Stimulated activated naive B cell treated with anti-CD40 and anti-IgM and Interleukin-4, amounts not matched to agents 10 μg/mL and 1 μg/mL and 100 μg/mL, for 72 hours (primary cell): Measurements from ENCODE around the gene ZNF655.
A peak's percentile ranks its signal among the peaks of the same experiment; 100 is the strongest.
"Not testable (repeated sequence)": the region's sequence is repeated elsewhere in the genome, so short reads cannot be mapped to it uniquely, and the experiment has no call there.

Experiments used
- ATAC-seq, 2 donors: fragments of 150-1000 bp; cut with Tn5 transposase; replicated peaks; 2 replicates each; pipeline ENCODE4 v1.10.0; 2021; ENCODE audit warnings: moderate library complexity in 1 of 2
- DNase-seq: peaks from one replicate; pipeline ENCODE4 v3.0.0; 2021
- H3K27ac Mint-ChIP-seq: one replicate; pipeline ENCODE4 v1.8.0; 2022; ENCODE audit warnings: mild to moderate bottlenecking, mixed read lengths
- H3K27me3 Mint-ChIP-seq, 2 donors: one replicate each; pipeline ENCODE4 v1.8.0; 2022; ENCODE audit warnings: mixed read lengths in 2 of 2
- H3K36me3 Mint-ChIP-seq, 2 donors: one replicate each; pipeline ENCODE4 v1.8.0; 2022; ENCODE audit warnings: mixed read lengths in 2 of 2, mild to moderate bottlenecking in 1 of 2
- H3K4me1 Mint-ChIP-seq, 2 donors: one replicate each; pipeline ENCODE4 v1.8.0; 2022; ENCODE audit warnings: mixed read lengths in 2 of 2, mild to moderate bottlenecking in 1 of 2
- H3K4me3 Mint-ChIP-seq, 2 donors: one replicate each; pipeline ENCODE4 v1.8.0; 2022; ENCODE audit warnings: mild to moderate bottlenecking in 2 of 2, mixed read lengths in 2 of 2, moderate library complexity in 1 of 2
- H3K9me3 Mint-ChIP-seq, 2 donors: one replicate each; pipeline ENCODE4 v1.8.0; 2022; ENCODE audit warnings: mixed read lengths in 2 of 2, mild to moderate bottlenecking in 1 of 2

The ZNF655 gene

GRCh38 chr7:99558306-99559174, at the start of gene ZNF655:
Gene ZNF655, plus strand, starts transcription at chr7:99558642. Its CDS starts 1,918 bp downstream, at chr7:99560560.
- Mint-ChIP-seq H3K4me1 (peaks cover 35 to 47% of the 10 kb centered on the region in 2 donors), H3K4me3 (peak within 1 kb of the TSS; percentile 94 to 100), H3K27ac (peak within 1 kb of the TSS; percentile 99), H3K9me3 (no peaks in the 10 kb centered on the region), H3K27me3 (no peaks in the 10 kb centered on the region), H3K36me3 (peaks cover 42 to 43% of the 10 kb centered on the region in 2 donors)
- ATAC-seq = peak; percentile 88 to 90
- DNase-seq = peak; percentile 83

GRCh38 chr7:99514050-99514449, 44.4 kb upstream of the ZNF655 start:
- H3K4me1 Mint-ChIP-seq = peaks cover 7 to 9% of the 10 kb centered on the region in 2 donors
- H3K27me3 Mint-ChIP-seq = no peaks in the 10 kb centered on the region
- no peak overlapping the region for H3K27ac Mint-ChIP-seq
- H3K9me3 Mint-ChIP-seq = no peaks in the 10 kb centered on the region
- ATAC-seq = no peak
- H3K4me3 Mint-ChIP-seq = no peak overlapping the region
- DNase-seq = no peak
- peaks cover 36 to 39% of the 10 kb centered on the region in 2 donors for H3K36me3 Mint-ChIP-seq

- H3K9me3 Mint-ChIP-seq = no peaks in the 10 kb centered on the region
- H3K36me3 Mint-ChIP-seq = peaks cover 36 to 50% of the 10 kb centered on the region in 2 donors
- ATAC-seq = no peak
- H3K4me1 Mint-ChIP-seq = peaks cover under 1 to 4% of the 10 kb centered on the region in 2 donors
- H3K27me3 Mint-ChIP-seq = no peaks in the 10 kb centered on the region
- no peak overlapping the region for H3K4me3 Mint-ChIP-seq
- DNase-seq = no peak
- H3K27ac Mint-ChIP-seq = no peak overlapping the region
Observed at GRCh38 chr7:99521399-99521798, 37.0 kb upstream of the ZNF655 start.

- Mint-ChIP-seq H3K9me3 (peaks cover 8 to 11% of the 10 kb centered on the region in 2 donors), H3K36me3 (peaks cover 52 to 66% of the 10 kb centered on the region in 2 donors), H3K4me3 (no peak overlapping the region), H3K27ac (no peak overlapping the region), H3K27me3 (no peaks in the 10 kb centered on the region), H3K4me1 (peaks cover 0 to 2% of the 10 kb centered on the region in 2 donors)
- ATAC-seq (no peak), DNase-seq (no peak)
Observed at GRCh38 chr7:99525713-99526440, 32.6 kb upstream of the ZNF655 start.

- Mint-ChIP-seq H3K4me1 (no peaks in the 10 kb centered on the region), H3K27me3 (no peaks in the 10 kb centered on the region), H3K27ac (no peak overlapping the region), H3K9me3 (peaks cover 21 to 30% of the 10 kb centered on the region in 2 donors), H3K4me3 (no peak overlapping the region), H3K36me3 (peaks cover 60 to 70% of the 10 kb centered on the region in 2 donors)
- no peak for ATAC-seq
- no peak for DNase-seq
Observed at GRCh38 chr7:99531354-99531765, 27.1 kb upstream of the ZNF655 start.

- H3K36me3 Mint-ChIP-seq = peaks cover 38% of the 10 kb centered on the region in 2 donors
- peaks cover 22 to 26% of the 10 kb centered on the region in 2 donors for H3K9me3 Mint-ChIP-seq
- no peak overlapping the region for H3K4me3 Mint-ChIP-seq
- H3K27me3 Mint-ChIP-seq = no peaks in the 10 kb centered on the region
- no peak for DNase-seq
- H3K27ac Mint-ChIP-seq = no peak overlapping the region
- no peak for ATAC-seq
- H3K4me1 Mint-ChIP-seq = no peaks in the 10 kb centered on the region
Observed at GRCh38 chr7:99535667-99536066, 22.8 kb upstream of the ZNF655 start.

GRCh38 chr7:99539213-99539811, 19.1 kb upstream of the ZNF655 start:
- no peaks in the 10 kb centered on the region for H3K27me3 Mint-ChIP-seq
- peaks cover 0 to 5% of the 10 kb centered on the region in 2 donors for H3K4me1 Mint-ChIP-seq
- no peak overlapping the region for H3K4me3 Mint-ChIP-seq
- no peak for DNase-seq
- H3K36me3 Mint-ChIP-seq = peaks cover 19 to 30% of the 10 kb centered on the region in 2 donors
- no peak overlapping the region for H3K27ac Mint-ChIP-seq
- ATAC-seq = no peak
- peaks cover 12 to 17% of the 10 kb centered on the region in 2 donors for H3K9me3 Mint-ChIP-seq

- DNase-seq = no peak
- Mint-ChIP-seq H3K4me1 (peaks cover 0 to 5% of the 10 kb centered on the region in 2 donors), H3K27ac (no peak overlapping the region), H3K4me3 (no peak overlapping the region), H3K36me3 (peaks cover 23 to 35% of the 10 kb centered on the region in 2 donors), H3K9me3 (peaks cover 15 to 17% of the 10 kb centered on the region in 2 donors), H3K27me3 (no peaks in the 10 kb centered on the region)
- ATAC-seq = no peak
Observed at GRCh38 chr7:99540542-99540941, 17.9 kb upstream of the ZNF655 start.

- peaks cover 0 to 5% of the 10 kb centered on the region in 2 donors for H3K4me1 Mint-ChIP-seq
- H3K4me3 Mint-ChIP-seq = no peak overlapping the region
- H3K27me3 Mint-ChIP-seq = no peaks in the 10 kb centered on the region
- ATAC-seq = no peak
- peaks cover 23 to 35% of the 10 kb centered on the region in 2 donors for H3K36me3 Mint-ChIP-seq
- H3K9me3 Mint-ChIP-seq = peaks cover 15 to 17% of the 10 kb centered on the region in 2 donors
- no peak for DNase-seq
- H3K27ac Mint-ChIP-seq = no peak overlapping the region
Observed at GRCh38 chr7:99541212-99541611, 17.2 kb upstream of the ZNF655 start.

GRCh38 chr7:99543081-99543671, 15.3 kb upstream of the ZNF655 start:
- Mint-ChIP-seq H3K4me3 (no peak overlapping the region), H3K36me3 (peaks cover 27 to 41% of the 10 kb centered on the region in 2 donors), H3K9me3 (peaks cover 12 to 16% of the 10 kb centered on the region in 2 donors), H3K27ac (no peak overlapping the region), H3K27me3 (no peaks in the 10 kb centered on the region), H3K4me1 (peaks cover 0 to 5% of the 10 kb centered on the region in 2 donors)
- DNase-seq (no peak), ATAC-seq (no peak)

- DNase-seq (no peak), ATAC-seq (no peak)
- Mint-ChIP-seq H3K4me1 (peaks cover 0 to 5% of the 10 kb centered on the region in 2 donors), H3K4me3 (no peak overlapping the region), H3K27me3 (no peaks in the 10 kb centered on the region), H3K27ac (no peak overlapping the region), H3K9me3 (peaks cover 12 to 15% of the 10 kb centered on the region in 2 donors), H3K36me3 (peaks cover 31 to 44% of the 10 kb centered on the region in 2 donors)
Observed at GRCh38 chr7:99543916-99544315, 14.5 kb upstream of the ZNF655 start.

GRCh38 chr7:99545308-99545707, 13.1 kb upstream of the ZNF655 start:
- not testable (repeated sequence) for DNase-seq, H3K4me3 Mint-ChIP-seq, H3K27ac Mint-ChIP-seq, H3K27me3 Mint-ChIP-seq, H3K4me1 Mint-ChIP-seq, ATAC-seq
- peaks cover 12 to 13% of the 10 kb centered on the region in 2 donors for H3K9me3 Mint-ChIP-seq
- H3K36me3 Mint-ChIP-seq = peaks cover 30 to 48% of the 10 kb centered on the region in 2 donors

- not testable (repeated sequence) for DNase-seq, H3K4me3 Mint-ChIP-seq, H3K27me3 Mint-ChIP-seq, H3K27ac Mint-ChIP-seq, ATAC-seq, H3K9me3 Mint-ChIP-seq
- peaks cover 15 to 30% of the 10 kb centered on the region in 2 donors for H3K4me1 Mint-ChIP-seq
- H3K36me3 Mint-ChIP-seq = peaks cover 23 to 39% of the 10 kb centered on the region in 2 donors
Observed at GRCh38 chr7:99549545-99549944, 8.9 kb upstream of the ZNF655 start.

GRCh38 chr7:99551334-99551733, 7.1 kb upstream of the ZNF655 start:
- ATAC-seq (peak; percentile 10 to 21), DNase-seq (no peak)
- Mint-ChIP-seq H3K4me1 (peaks cover 25 to 37% of the 10 kb centered on the region in 2 donors), H3K9me3 (peaks cover 0 to 2% of the 10 kb centered on the region in 2 donors), H3K36me3 (peaks cover 28 to 40% of the 10 kb centered on the region in 2 donors), H3K4me3 (peak overlapping the region; percentile 88 to 94), H3K27me3 (no peaks in the 10 kb centered on the region), H3K27ac (peak overlapping the region; percentile 96)
